GM21381 (cell line): Measurements from ENCODE around the gene PDAP1.
"Not testable (repeated sequence)": the region's sequence is repeated elsewhere in the genome, so short reads cannot be mapped to it uniquely, and the experiment has no call there.

Source experiments
- ATAC-seq: cut with Tn5 transposase; IDR thresholded peaks from one replicate; pipeline ENCODE4 v1.9.1; 2021; ENCODE audit warnings: mild to moderate bottlenecking, moderate library complexity; ENCODE audit not compliant: unreplicated experiment

Gene PDAP1

GRCh38 chr7:99380032-99380822 is 28.2 kb downstream of the PDAP1 start:
- ATAC-seq, result peak; percentile 32

- not testable (repeated sequence) for ATAC-seq
Measured at GRCh38 chr7:99379693-99380031, 28.7 kb downstream of the PDAP1 start.

DNA sequence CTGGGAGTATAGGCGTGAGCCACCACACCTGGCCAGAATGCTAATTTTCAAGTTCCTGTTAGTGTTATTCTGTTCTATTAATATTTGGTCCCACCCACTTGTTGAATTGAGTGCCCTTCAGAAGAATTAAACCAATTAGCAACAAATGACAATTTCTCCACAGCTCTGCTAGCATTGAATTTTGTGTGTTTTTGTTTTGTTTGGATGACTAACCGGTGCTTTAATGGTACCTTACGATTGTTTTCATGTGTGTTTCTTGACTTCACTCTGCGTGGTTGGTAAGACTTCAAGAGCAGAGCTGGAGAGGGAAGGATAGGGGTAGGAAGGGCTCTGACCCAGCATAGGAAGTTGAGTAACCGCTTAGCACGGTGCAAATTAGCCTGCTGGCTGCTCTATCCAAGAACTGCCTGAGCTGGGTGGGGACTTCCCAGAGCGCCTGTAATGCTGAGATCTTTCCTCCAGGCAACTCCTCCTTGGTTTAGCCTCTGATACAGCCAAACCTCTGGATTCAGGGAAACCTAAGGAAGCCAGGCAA is 29.3 kb downstream of the PDAP1 start:
- ATAC-seq, result no peak

- peak; percentile 34 for ATAC-seq
Measured at GRCh38 chr7:99375070-99375807, 33.2 kb downstream of the PDAP1 start.

DNA sequence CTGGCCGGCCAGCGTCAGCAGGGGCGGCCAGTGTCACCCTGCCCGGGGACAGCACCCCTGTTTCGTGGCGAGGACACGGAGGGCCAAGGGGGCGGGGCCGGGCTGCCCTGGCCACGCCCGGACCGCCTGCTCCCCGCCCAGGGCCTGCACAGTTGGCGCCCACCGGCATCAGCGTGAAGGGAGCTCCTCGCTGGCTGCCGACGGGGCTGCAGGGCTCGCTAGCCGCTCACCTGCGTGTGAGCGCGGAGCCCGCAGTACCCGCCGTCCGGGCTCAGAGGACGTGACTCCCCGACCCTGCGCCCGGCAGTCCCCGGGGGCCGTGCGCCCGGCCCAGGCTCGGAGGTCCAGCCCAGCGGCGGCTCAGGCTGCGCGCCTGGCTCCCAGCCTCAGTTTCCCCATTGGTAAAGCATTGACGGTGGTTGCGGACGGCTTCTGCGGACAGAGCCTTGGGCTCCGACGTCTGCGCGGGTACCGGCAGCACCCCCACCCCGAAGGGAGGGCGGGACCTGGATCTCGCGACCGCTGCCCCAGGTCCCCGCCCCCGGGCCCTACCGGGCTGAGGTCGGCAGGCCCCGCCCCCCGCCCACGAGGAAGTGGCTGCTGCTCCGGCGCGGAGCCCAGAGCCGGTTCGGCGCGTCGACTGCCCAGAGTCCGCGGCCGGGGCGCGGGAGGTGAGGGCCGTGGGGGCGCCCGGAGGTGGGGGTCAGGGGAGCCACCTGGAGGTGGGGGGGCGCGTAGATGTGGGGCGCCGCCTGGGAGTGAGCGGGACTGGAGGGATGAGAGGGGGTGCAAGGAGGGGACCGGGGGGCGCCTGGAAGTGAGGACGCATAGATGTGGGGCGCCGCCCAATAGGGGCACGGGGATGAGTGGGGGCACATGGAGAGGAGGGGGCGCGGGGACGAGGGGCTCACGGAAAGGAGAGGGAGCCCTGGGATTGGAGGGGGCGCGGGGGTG is 34.0 kb downstream of the PDAP1 start, which contains the start of gene ARPC1B:
TSS of gene ARPC1B (plus strand) at position 620 of the 954 bp plus-strand sequence. CDS start 10,985 bp downstream, outside the sequence.
- peak; percentile 49 for ATAC-seq

DNA sequence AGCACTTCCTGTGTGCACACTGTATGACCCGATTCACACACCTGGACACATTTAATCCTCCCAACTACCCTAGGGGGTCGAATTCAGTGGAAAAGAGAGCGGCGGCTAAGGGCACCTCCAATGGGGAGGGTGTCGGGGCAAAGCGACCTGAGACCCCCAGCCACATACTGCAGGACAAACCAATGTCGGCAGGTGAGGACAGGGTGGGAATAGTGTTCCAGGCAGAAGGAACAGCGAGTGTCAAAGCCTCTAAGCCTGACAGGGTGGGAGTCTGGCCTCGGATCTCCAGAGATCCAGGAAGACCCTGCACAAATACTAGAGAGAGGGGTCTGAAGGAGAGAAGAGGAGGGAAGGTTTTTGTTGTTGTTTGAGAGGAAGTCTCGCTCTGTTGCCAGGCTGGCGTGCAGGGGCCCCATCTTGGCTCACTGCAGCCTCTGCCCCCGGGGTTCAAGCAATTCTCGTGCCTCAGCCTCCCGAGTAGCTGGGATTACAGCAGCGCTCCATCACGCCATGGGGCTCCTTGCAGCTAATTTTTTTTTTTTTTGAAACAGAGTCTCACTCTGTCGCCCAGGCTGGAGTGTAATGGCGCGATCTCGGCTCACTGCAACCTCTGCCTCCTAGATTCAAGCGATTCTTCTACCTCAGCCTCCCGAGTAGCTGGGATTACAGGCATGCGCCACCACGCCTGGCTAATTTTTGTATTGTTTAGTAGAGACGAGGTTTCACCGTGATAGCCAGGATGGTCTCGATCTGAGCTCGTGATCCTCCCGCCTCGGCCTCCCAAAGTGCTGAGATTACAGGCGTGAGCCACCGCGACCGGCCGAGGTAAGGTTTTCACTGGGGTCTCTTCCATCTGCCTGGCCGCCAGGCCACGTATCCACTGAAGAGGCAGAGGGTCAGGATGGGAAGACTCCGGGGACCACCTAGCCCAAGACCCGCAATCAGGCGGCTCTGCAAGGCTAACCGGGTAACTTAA is 35.0 kb downstream of the PDAP1 start:
- ATAC-seq, result no peak

GRCh38 chr7:99372275-99373090 is 35.9 kb downstream of the PDAP1 start:
- ATAC-seq, result no peak

DNA sequence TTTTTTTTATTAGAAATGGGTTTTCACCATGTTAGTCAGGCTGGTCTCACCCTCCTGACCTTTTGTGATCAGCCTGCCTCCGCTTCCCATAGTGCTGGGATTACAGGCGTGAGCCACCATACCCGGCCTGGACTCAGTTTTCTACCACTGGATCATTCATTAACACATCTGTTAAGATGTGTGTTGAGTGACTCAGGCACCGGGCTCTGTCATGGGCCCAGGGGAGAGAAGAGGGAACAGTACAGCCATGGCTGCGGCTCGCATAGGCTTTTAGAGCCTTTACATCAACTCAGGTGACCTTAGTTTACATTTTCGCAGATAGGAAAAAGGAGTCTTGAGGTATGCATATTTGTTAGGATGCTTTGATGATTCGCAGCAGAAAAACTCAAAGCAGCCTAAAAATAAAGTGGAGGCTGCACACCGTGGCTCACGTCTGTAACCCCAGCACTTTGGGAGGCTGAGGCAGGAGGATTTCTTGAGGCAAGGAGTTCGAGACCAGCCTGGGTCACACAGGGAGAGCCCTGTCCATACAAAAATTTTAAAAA is 36.9 kb downstream of the PDAP1 start:
- ATAC-seq, result no peak

GRCh38 chr7:99369767-99370391 is 38.5 kb downstream of the PDAP1 start:
- no peak for ATAC-seq

GRCh38 chr7:99368750-99369389 is 39.5 kb downstream of the PDAP1 start:
- ATAC-seq, result no peak

DNA sequence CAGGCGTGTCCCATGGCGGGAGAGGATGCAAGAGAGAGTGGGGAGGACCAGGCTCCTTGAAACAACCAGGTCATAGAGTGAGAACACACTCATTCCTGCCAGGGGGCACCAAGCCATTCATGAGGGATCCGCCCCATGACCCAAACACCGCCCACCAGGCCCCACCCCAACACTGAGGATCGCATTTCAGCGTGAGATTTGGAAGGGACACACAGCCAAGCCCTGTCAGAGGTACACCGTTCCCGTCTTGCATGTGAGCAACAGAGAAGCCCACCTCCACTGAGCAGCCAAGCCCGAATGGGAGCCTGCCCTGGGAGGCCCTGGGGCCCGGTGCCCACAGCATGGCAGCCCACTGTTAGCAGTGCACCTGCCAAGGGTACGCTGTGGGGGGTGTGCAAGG is 41.8 kb downstream of the PDAP1 start:
- ATAC-seq, result no peak

GRCh38 chr7:99365318-99366141 is 42.9 kb downstream of the PDAP1 start:
- ATAC-seq, result no peak

GRCh38 chr7:99363286-99363685 is 45.1 kb downstream of the PDAP1 start:
- no peak for ATAC-seq

DNA sequence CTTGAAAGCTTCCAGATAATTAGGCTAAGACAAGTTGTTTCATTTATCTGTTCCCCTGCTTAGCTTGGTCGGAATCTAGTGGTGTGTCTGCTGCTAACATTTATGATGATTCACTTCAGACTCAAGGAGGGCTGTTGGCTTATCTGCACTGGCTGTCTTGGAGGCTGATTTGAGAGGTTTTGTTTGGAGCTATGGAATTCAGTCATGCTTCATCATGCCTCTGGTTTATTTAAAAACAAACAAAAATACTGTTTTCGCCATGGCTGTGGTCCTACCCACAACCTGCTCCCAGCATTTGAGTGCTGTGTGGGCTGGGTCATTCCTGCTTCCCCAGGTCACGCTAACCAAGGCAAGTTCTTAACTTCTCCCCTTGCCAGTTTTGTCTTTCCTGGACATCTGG is 45.6 kb downstream of the PDAP1 start:
- no peak for ATAC-seq

- ATAC-seq, result no peak
Measured at GRCh38 chr7:99359465-99360154, 48.8 kb downstream of the PDAP1 start.

- not testable (repeated sequence) for ATAC-seq
Measured at GRCh38 chr7:99358521-99358920, 49.9 kb downstream of the PDAP1 start.
